ENCODE data around the gene MTARC1. TPM values are rescaled to one million over a fixed set of nuclear protein-coding genes. Genes with fewer than 3 reads are reported as not detected.

The MTARC1 gene
- total RNA-seq, 1 experiment from 2014 or later, result 1.5 TPM

DNA sequence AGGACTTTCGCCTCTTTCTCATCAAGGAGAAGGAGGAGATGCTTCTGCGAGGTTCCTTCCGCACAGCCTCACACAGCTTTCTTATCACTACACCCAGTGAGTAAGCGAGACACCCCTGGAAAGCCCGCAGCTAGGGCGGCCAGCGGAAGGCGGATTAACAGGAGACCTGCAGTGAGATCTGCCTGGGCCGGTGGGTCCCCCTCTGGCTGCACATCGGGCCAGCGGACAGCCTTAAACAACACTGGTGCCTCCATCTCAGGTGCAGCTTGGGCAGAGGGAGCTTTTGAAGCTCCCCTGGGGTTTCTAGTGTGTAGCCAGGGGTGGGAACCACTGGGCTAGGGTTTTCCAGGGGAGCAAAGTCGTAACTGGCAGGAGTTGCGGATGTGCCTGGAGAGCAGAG, 17.5 kb upstream of the MTARC1 start:
- POLR2A ChIA-PET, result interaction anchor here (0.7 kb wide), 1 partner anchor 555 kb away, joined by 3 read pairs; no protein-coding TSS in a partner anchor
- CTCF ChIA-PET, result interaction anchor here (0.7 to 13.1 kb wide), 8 partner anchors 7 to 487 kb away, joined by 3 to 329 read pairs (median 4); no protein-coding TSS in a partner anchor
- no TSS peak for BruUV-seq (replicated peaks)
- TF ChIP-seq, protein P1, sequence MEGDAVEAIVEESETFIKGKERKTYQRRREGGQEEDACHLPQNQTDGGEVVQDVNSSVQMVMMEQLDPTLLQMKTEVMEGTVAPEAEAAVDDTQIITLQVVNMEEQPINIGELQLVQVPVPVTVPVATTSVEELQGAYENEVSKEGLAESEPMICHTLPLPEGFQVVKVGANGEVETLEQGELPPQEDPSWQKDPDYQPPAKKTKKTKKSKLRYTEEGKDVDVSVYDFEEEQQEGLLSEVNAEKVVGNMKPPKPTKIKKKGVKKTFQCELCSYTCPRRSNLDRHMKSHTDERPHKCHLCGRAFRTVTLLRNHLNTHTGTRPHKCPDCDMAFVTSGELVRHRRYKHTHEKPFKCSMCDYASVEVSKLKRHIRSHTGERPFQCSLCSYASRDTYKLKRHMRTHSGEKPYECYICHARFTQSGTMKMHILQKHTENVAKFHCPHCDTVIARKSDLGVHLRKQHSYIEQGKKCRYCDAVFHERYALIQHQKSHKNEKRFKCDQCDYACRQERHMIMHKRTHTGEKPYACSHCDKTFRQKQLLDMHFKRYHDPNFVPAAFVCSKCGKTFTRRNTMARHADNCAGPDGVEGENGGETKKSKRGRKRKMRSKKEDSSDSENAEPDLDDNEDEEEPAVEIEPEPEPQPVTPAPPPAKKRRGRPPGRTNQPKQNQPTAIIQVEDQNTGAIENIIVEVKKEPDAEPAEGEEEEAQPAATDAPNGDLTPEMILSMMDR (IDR thresholded peaks at IDR 0.05; ENCODE audit: unreplicated experiment), result no peak
- no peak overlapping the region for H3K27ac Mint-ChIP-seq (ENCODE audit: low read depth, unreplicated experiment)
- DNase-seq (ENCODE audit: unreplicated experiment), result no peak
- no peaks in the 10 kb centered on the region for H3K4me1 Mint-ChIP-seq (ENCODE audit: insufficient read depth, unreplicated experiment)
- intact Hi-C loops (cut with micrococcal nuclease), result no loop called here
- H3K36me3 Mint-ChIP-seq (ENCODE audit: insufficient read depth, unreplicated experiment), result no peaks in the 10 kb centered on the region
- no peaks in the 10 kb centered on the region for H3K27me3 Mint-ChIP-seq (ENCODE audit: insufficient read depth, unreplicated experiment)
- H3K9me3 Mint-ChIP-seq (ENCODE audit: unreplicated experiment), result no peaks in the 10 kb centered on the region
- H3K4me3 Mint-ChIP-seq (ENCODE audit: unreplicated experiment), result no peak overlapping the region

DNA sequence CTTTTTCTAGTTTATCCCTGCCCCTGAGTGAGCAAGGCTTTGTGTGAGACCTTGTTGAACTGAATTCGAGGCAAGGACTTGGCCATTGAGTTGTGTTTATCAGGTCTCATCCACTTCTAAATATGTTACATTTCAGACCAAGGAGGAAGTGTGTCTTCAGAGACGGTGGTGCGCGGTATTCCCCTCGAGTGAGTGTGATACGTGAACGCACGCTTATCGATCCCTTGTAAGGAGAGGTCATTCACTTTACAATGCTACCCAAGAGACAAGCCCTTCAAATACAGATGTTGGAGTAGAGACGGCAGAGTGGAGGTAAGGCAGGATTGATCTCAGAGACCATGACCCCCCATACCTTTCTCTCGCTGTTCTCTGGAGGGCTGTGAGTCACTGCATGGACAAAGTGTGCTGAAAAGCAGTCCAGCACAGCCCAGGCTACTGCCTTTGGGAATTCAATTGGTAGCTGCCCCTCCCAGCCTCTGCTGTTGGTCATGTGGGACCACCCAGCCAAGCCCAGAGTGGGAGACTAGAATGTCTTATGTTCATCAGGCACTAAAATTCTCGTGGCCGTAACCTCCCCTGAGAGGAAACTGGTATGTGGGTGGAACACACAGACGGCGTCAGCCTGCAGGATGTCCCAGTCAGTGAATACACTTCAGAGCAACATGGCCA, 16.3 kb upstream of the MTARC1 start:
- Mint-ChIP-seq H3K4me1 (ENCODE audit: insufficient read depth, unreplicated experiment) (no peaks in the 10 kb centered on the region), H3K9me3 (ENCODE audit: unreplicated experiment) (no peaks in the 10 kb centered on the region), H3K27ac (ENCODE audit: low read depth, unreplicated experiment) (no peak overlapping the region), H3K4me3 (ENCODE audit: unreplicated experiment) (no peak overlapping the region), H3K27me3 (ENCODE audit: insufficient read depth, unreplicated experiment) (no peaks in the 10 kb centered on the region), H3K36me3 (ENCODE audit: insufficient read depth, unreplicated experiment) (no peaks in the 10 kb centered on the region)
- DNase-seq (ENCODE audit: unreplicated experiment), result no peak
- BruUV-seq (replicated peaks), result no TSS peak
- ChIA-PET CTCF (interaction anchor here (0.6 to 13.1 kb wide), 12 partner anchors 7 to 552 kb away, joined by 3 to 329 read pairs (median 4); partner anchors contain the start of gene MTARC1), POLR2A (interaction anchor here (1.6 kb wide), 1 partner anchor 37 kb away, joined by 3 read pairs; no protein-coding TSS in a partner anchor)
- intact Hi-C loops (cut with micrococcal nuclease), result no loop called here
- TF ChIP-seq, protein P1 (IDR thresholded peaks at IDR 0.05; ENCODE audit: unreplicated experiment), result no peak

DNA sequence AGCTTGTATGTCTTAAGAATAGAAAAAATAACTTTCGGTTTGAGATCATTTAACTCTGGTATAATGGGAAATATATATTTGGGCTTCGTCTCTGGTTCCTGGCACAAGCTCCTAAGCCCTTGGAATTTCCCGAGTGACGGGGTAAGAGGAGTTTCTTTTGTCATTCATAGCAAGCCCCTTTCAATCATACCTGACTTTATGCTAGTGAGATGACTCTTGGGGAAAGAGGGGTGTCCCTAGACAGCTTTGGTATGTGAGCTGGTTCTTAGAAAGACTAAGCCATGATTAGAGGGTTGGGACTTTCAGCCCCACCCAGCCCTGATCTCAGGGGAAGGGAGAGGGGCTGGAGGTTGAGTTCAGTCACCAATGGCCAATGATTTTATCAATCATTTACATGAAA, 13.9 kb upstream of the MTARC1 start:
- intact Hi-C loops (cut with micrococcal nuclease), result no loop called here
- TF ChIP-seq, protein P1 (IDR thresholded peaks at IDR 0.05; ENCODE audit: unreplicated experiment), result no peak
- CTCF ChIA-PET, result interaction anchor here (0.5 to 13.1 kb wide), 23 partner anchors 10 to 783 kb away, joined by 3 to 329 read pairs (median 7); partner anchors contain the start of gene MTARC1
- Mint-ChIP-seq H3K9me3 (ENCODE audit: unreplicated experiment) (no peaks in the 10 kb centered on the region), H3K36me3 (ENCODE audit: insufficient read depth, unreplicated experiment) (no peaks in the 10 kb centered on the region), H3K27me3 (ENCODE audit: insufficient read depth, unreplicated experiment) (no peaks in the 10 kb centered on the region), H3K4me3 (ENCODE audit: unreplicated experiment) (no peak overlapping the region), H3K27ac (ENCODE audit: low read depth, unreplicated experiment) (no peak overlapping the region), H3K4me1 (ENCODE audit: insufficient read depth, unreplicated experiment) (no peaks in the 10 kb centered on the region)
- DNase-seq (ENCODE audit: unreplicated experiment), result no peak
- POLR2A ChIA-PET, result interaction anchor here (0.9 kb wide), 1 partner anchor 9 kb away, joined by 3 read pairs; no protein-coding TSS in a partner anchor
- BruUV-seq (replicated peaks), result no TSS peak

DNA sequence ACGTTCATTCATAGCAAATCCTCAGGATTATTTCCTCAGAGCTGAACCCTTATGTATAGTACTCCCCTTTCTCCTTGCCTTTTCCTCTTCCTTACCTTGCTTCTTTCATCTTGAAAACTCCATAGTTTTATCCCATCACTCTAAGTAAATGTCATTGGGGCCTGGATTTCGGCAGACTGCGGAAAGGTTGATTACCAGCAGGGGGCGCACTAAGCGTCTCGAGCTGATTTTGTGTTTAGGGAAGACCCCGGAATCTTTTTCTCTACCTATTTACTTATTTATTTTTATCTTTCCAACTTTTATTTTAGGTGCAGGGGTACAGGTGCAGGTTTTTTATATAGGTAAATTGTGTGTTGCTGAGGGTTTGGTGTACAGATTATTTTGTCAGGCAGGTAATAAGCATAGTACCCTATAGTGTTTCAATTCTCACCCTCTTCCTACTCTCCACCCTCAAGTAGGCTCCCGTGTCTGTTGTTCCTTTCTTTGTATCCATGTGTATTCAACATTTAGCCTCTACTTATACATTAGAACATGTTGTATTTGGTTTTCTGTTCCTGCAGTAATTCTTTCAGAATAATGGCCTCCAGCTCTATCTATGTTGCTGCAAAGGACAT, 11.4 kb upstream of the MTARC1 start:
- POLR2A ChIA-PET, result interaction anchor here (0.7 to 1.5 kb wide), 5 partner anchors 16 to 494 kb away, joined by 3 to 8 read pairs (median 3); no protein-coding TSS in a partner anchor
- TF ChIP-seq, protein P1 (IDR thresholded peaks at IDR 0.05; ENCODE audit: unreplicated experiment), result peak; percentile 100
- intact Hi-C loops (cut with micrococcal nuclease), result loop anchor here (5.0 kb wide), 1 partner anchor 783 kb away; no protein-coding TSS in a partner anchor
- Mint-ChIP-seq H3K4me1 (ENCODE audit: insufficient read depth, unreplicated experiment) (no peaks in the 10 kb centered on the region), H3K27ac (ENCODE audit: low read depth, unreplicated experiment) (no peak overlapping the region), H3K9me3 (ENCODE audit: unreplicated experiment) (no peaks in the 10 kb centered on the region), H3K4me3 (ENCODE audit: unreplicated experiment) (no peak overlapping the region), H3K27me3 (ENCODE audit: insufficient read depth, unreplicated experiment) (no peaks in the 10 kb centered on the region), H3K36me3 (ENCODE audit: insufficient read depth, unreplicated experiment) (no peaks in the 10 kb centered on the region)
- DNase-seq (ENCODE audit: unreplicated experiment), result peak; percentile 69
- CTCF ChIA-PET, result interaction anchor here (0.5 to 13.1 kb wide), 71 partner anchors 8 to 927 kb away, joined by 3 to 329 read pairs (median 6); partner anchors contain the start of genes MTARC1 and MTARC2
- BruUV-seq (replicated peaks), result no TSS peak

Data from MCF 10A (cell line).